ENCODE results near the gene ITIH5. TPM values are rescaled to one million over a fixed set of nuclear protein-coding genes. Genes with fewer than 3 reads are reported as not detected.

Gene ITIH5
- total and polyA plus RNA-seq, 2 of the 13 experiments (the other 11 are each of a cell fraction or from before 2014, with no cell fraction given) = 4.7 to 8.9 TPM

- TF ChIP-seq PRDM15 (CRISPR knock-in tag; IDR thresholded peaks at IDR 0.05) = no peak
- TF ChIP-seq, protein P1, sequence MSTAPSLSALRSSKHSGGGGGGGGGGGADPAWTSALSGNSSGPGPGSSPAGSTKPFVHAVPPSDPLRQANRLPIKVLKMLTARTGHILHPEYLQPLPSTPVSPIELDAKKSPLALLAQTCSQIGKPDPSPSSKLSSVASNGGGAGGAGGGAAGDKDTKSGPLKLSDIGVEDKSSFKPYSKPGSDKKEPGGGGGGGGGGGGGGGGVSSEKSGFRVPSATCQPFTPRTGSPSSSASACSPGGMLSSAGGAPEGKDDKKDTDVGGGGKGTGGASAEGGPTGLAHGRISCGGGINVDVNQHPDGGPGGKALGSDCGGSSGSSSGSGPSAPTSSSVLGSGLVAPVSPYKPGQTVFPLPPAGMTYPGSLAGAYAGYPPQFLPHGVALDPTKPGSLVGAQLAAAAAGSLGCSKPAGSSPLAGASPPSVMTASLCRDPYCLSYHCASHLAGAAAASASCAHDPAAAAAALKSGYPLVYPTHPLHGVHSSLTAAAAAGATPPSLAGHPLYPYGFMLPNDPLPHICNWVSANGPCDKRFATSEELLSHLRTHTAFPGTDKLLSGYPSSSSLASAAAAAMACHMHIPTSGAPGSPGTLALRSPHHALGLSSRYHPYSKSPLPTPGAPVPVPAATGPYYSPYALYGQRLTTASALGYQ (CRISPR knock-in tag; IDR thresholded peaks at IDR 0.05) = peak; percentile 93
- no peak for TF ChIP-seq ZNF326 (CRISPR knock-in tag; IDR thresholded peaks at IDR 0.05; ENCODE audit: borderline replicate concordance)
- TF ChIP-seq PHF21A (CRISPR knock-in tag; IDR thresholded peaks at IDR 0.05) = peak; percentile 90
- no peak for TF ChIP-seq KDM2A (CRISPR knock-in tag; IDR thresholded peaks at IDR 0.05; ENCODE audit: borderline replicate concordance, low read depth)
- TF ChIP-seq SNAPC5 (CRISPR knock-in tag; IDR thresholded peaks at IDR 0.05; ENCODE audit: borderline replicate concordance) = no peak
- TF ChIP-seq ZNF232 (CRISPR knock-in tag; IDR thresholded peaks at IDR 0.05; ENCODE audit: borderline replicate concordance) = no peak
- TF ChIP-seq ZNF225 (CRISPR knock-in tag; IDR thresholded peaks at IDR 0.05) = no peak
- TF ChIP-seq, protein P2, sequence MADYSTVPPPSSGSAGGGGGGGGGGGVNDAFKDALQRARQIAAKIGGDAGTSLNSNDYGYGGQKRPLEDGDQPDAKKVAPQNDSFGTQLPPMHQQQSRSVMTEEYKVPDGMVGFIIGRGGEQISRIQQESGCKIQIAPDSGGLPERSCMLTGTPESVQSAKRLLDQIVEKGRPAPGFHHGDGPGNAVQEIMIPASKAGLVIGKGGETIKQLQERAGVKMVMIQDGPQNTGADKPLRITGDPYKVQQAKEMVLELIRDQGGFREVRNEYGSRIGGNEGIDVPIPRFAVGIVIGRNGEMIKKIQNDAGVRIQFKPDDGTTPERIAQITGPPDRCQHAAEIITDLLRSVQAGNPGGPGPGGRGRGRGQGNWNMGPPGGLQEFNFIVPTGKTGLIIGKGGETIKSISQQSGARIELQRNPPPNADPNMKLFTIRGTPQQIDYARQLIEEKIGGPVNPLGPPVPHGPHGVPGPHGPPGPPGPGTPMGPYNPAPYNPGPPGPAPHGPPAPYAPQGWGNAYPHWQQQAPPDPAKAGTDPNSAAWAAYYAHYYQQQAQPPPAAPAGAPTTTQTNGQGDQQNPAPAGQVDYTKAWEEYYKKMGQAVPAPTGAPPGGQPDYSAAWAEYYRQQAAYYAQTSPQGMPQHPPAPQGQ (CRISPR knock-in tag; IDR thresholded peaks at IDR 0.05; ENCODE audit: borderline replicate concordance) = no peak; the same call in 1 of the 2 replicates
- TF ChIP-seq TBX2 (CRISPR knock-in tag; IDR thresholded peaks at IDR 0.05; ENCODE audit: borderline replicate concordance) = peak; percentile 89
- TF ChIP-seq ZSCAN31 (CRISPR knock-in tag; IDR thresholded peaks at IDR 0.05; ENCODE audit: low read depth) = 0 out of 2 replicates have a peak, but pooled peaks have one; percentile 39
- TF ChIP-seq FOXK1 (CRISPR knock-in tag; IDR thresholded peaks at IDR 0.05; ENCODE audit: borderline replicate concordance, low read depth) = peak; percentile 94; the same call in 1 of the 2 replicates
- TF ChIP-seq FOXO1 (CRISPR knock-in tag; IDR thresholded peaks at IDR 0.05) = peak; percentile 98
- peak; percentile 73; the same call in 1 of the 2 replicates for TF ChIP-seq RXRA (CRISPR knock-in tag; IDR thresholded peaks at IDR 0.05)
- TF ChIP-seq, protein P3, sequence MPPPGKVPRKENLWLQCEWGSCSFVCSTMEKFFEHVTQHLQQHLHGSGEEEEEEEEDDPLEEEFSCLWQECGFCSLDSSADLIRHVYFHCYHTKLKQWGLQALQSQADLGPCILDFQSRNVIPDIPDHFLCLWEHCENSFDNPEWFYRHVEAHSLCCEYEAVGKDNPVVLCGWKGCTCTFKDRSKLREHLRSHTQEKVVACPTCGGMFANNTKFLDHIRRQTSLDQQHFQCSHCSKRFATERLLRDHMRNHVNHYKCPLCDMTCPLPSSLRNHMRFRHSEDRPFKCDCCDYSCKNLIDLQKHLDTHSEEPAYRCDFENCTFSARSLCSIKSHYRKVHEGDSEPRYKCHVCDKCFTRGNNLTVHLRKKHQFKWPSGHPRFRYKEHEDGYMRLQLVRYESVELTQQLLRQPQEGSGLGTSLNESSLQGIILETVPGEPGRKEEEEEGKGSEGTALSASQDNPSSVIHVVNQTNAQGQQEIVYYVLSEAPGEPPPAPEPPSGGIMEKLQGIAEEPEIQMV (CRISPR knock-in tag; IDR thresholded peaks at IDR 0.05; ENCODE audit: low read depth) = no peak
- TF ChIP-seq HNF4A (CRISPR knock-in tag; IDR thresholded peaks at IDR 0.05) = peak; percentile 99
- TF ChIP-seq ZNF354B (CRISPR knock-in tag; IDR thresholded peaks at IDR 0.05) = no peak
Observed at GRCh38 chr10:7700577-7701125, 33.9 kb upstream of the ITIH5 start (continued).
